ENCODE results near the gene IRGQ. TPM values are rescaled to one million over a fixed set of nuclear protein-coding genes. Genes with fewer than 3 reads are reported as not detected.

IRGQ gene
- total RNA-seq, 6 donors from 2014 or later, result 17.2 to 25.1 (median 23.2) TPM

GRCh38 chr19:43540381-43540780 is 55.6 kb downstream of the IRGQ start:
- peaks cover 7 to 74% (median 51%) of the 10 kb centered on the region in 4 donors for H3K36me3 ChIP-seq

GRCh38 chr19:43538922-43539321 is 57.0 kb downstream of the IRGQ start:
- Histone ChIP-seq H3K4me3 (no peak overlapping the region), H3K27me3 (no peaks in the 10 kb centered on the region), H3K9me3 (peaks cover 0 to 7% (median 3%) of the 10 kb centered on the region in 4 donors), H3K36me3 (peaks cover 7 to 59% (median 44%) of the 10 kb centered on the region in 4 donors), H3K27ac (no peak overlapping the region), H3K4me1 (peaks cover 0 to 18% (median 8%) of the 10 kb centered on the region in 4 donors)
- TF ChIP-seq CTCF (IDR thresholded peaks at IDR 0.05) (no peak), EP300 (IDR thresholded peaks at IDR 0.05) (no peak), POLR2AphosphoS5 (IDR thresholded peaks at IDR 0.05) (no peak), POLR2A (IDR thresholded peaks at IDR 0.05) (no peak)
- DNase-seq, result no peak
- no peak for ATAC-seq (ENCODE audit: low FRiP score in 2 of 2)

More at GRCh38 chr19:43540381-43540780, 55.6 kb downstream of the IRGQ start:
- Histone ChIP-seq H3K4me3 (no peak overlapping the region), H3K4me1 (peaks cover 0 to 6% (median under 1%) of the 10 kb centered on the region in 4 donors), H3K27me3 (no peaks in the 10 kb centered on the region), H3K9me3 (peaks cover 0 to 7% (median 3%) of the 10 kb centered on the region in 4 donors), H3K27ac (no peak overlapping the region)
- WGBS, 2 donors, result 95% methylated on average over 3 of the region's 3 CpGs
- ATAC-seq (ENCODE audit: low FRiP score in 2 of 2) (no peak), DNase-seq (no peak)
- no peak for TF ChIP-seq EP300 (IDR thresholded peaks at IDR 0.05)
- no peak for TF ChIP-seq CTCF (IDR thresholded peaks at IDR 0.05)
- TF ChIP-seq POLR2AphosphoS5 (IDR thresholded peaks at IDR 0.05), result no peak
- TF ChIP-seq POLR2A (IDR thresholded peaks at IDR 0.05), result no peak

GRCh38 chr19:43534816-43535761 is 60.8 kb downstream of the IRGQ start:
- no peak for TF ChIP-seq EP300 (IDR thresholded peaks at IDR 0.05)
- TF ChIP-seq CTCF (IDR thresholded peaks at IDR 0.05), result peak; percentile 35 to 63 (median 42)
- Histone ChIP-seq H3K4me3 (peak overlapping the region in 1 of 4 donors; percentile 52), H3K27me3 (no peaks in the 10 kb centered on the region), H3K27ac (peak overlapping the region; percentile 84 to 89 (median 88)), H3K9me3 (peaks cover 0 to 7% (median 3%) of the 10 kb centered on the region in 4 donors), H3K4me1 (peaks cover 14 to 28% (median 18%) of the 10 kb centered on the region in 4 donors), H3K36me3 (peaks cover 2 to 22% (median 11%) of the 10 kb centered on the region in 4 donors)
- WGBS, 2 donors, result 72 to 74% methylated on average over 40 to 60 of the region's 62 CpGs
- ATAC-seq (ENCODE audit: low FRiP score in 2 of 2), result no peak
- peak; percentile 32 to 89 for DNase-seq

Other genes starting within 250 kb of the IRGQ start
- gene CD177, start 242.4 kb downstream of the IRGQ start, total RNA-seq, result 10 to 100 TPM in 3 of 6 donors, 1 to 10 TPM in 3; 5.8 to 38.8 (median 9.6) TPM
- gene TEX101, start 181.2 kb downstream of the IRGQ start, total RNA-seq, result not detected
- 10 to 100 TPM in 1 of 6 donors, under 1 TPM in 4, not detected in 1; 0.29 to 13.6 (median 0.39) TPM for gene LYPD3, start 130.5 kb downstream of the IRGQ start, total RNA-seq
- 10 to 100 TPM in 4 of 6 donors, 1 to 10 TPM in 2; 1.8 to 22.6 (median 13.8) TPM for gene PHLDB3, start 91.4 kb downstream of the IRGQ start, total RNA-seq
- 10 to 100 TPM; 27.4 to 69.2 (median 41.4) TPM for gene ETHE1, start 68.9 kb downstream of the IRGQ start, total RNA-seq
- gene ZNF575, start 62.9 kb downstream of the IRGQ start, total RNA-seq, result 1 to 10 TPM in 4 of 6 donors, under 1 TPM in 1, not detected in 1; 0.76 to 4.4 (median 2.7) TPM
- 10 to 100 TPM; 24.2 to 30.1 (median 26.4) TPM for gene XRCC1, start 20.6 kb downstream of the IRGQ start, total RNA-seq
- 1 to 10 TPM; 1.8 to 9.4 (median 4.1) TPM for gene PINLYP, start 20.3 kb downstream of the IRGQ start, total RNA-seq
- 10 to 100 TPM in 3 of 6 donors, 1 to 10 TPM in 3; 3.1 to 15.6 (median 7.8) TPM for gene ZNF576, start 461 bp upstream of the IRGQ start, total RNA-seq
- gene SRRM5, start 16.0 kb upstream of the IRGQ start, total RNA-seq, result 1 to 10 TPM in 2 of 6 donors, under 1 TPM in 3, not detected in 1; 0.17 to 2.1 (median 0.30) TPM
- 10 to 100 TPM; 10.5 to 37.0 (median 31.4) TPM for gene ZNF428, start 23.5 kb upstream of the IRGQ start, total RNA-seq
- gene CADM4, start 43.7 kb upstream of the IRGQ start, total RNA-seq, result 1 to 10 TPM; 6.2 to 9.2 (median 7.8) TPM
- gene PLAUR, start 74.0 kb upstream of the IRGQ start, total RNA-seq, result 100 to 1,000 TPM in 4 of 6 donors, 10 to 100 TPM in 2; 48.4 to 179 (median 104) TPM
- not detected for gene IRGC, start 119.9 kb upstream of the IRGQ start, total RNA-seq
- gene SMG9, start 158.8 kb upstream of the IRGQ start, total RNA-seq, result 100 to 1,000 TPM in 1 of 6 donors, 10 to 100 TPM in 5; 23.0 to 119 (median 52.9) TPM
- 10 to 100 TPM in 3 of 6 donors, 1 to 10 TPM in 3; 4.7 to 43.0 (median 10.4) TPM for gene KCNN4, start 184.8 kb upstream of the IRGQ start, total RNA-seq
- gene LYPD5, start 206.3 kb upstream of the IRGQ start, total RNA-seq, result 1 to 10 TPM; 2.7 to 9.9 (median 6.0) TPM
- 10 to 100 TPM in 1 of 6 donors, 1 to 10 TPM in 5; 2.9 to 11.7 (median 6.7) TPM for gene ZNF283, start 231.2 kb upstream of the IRGQ start, total RNA-seq